Erythroblast (primary cell): Measurements from ENCODE around the gene KLK13.

Experiments
- DNase-seq, 2 experiments: peaks; one replicate each; lab custom pipeline; 2025; lab: John Stamatoyannopoulos, UW
- GATA1 ChIP-seq: IDR thresholded peaks from 2 replicates; pipeline ENCODE4 v1.6.1; 2011; ENCODE audit warnings: low read depth, mild to moderate bottlenecking, control low read depth, low read length, moderate library complexity
- POLR2A ChIP-seq: IDR thresholded peaks from 2 replicates; pipeline ENCODE4 v1.6.1; 2011; ENCODE audit warnings: mild to moderate bottlenecking, low read length

The KLK13 gene

DNA sequence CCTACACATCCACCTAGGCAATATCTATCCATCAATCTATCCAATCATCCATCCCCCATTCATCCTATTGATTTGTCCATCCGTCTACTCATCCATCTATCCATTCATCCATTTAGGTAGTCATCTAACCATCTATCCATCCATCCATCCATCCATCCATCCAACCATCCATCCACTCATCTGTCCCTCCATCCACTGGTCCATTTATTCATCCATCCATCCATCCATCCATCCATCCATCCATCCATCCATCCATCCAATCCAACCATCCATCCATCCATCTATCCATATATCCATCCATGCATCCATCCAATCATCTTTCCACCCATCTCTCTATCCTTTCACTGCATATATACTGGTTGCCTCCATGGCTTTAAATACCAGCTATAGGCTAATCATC, 3.9 kb downstream of the KLK13 start:
- TF ChIP-seq POLR2A: no peak
- no peak for TF ChIP-seq GATA1

GRCh38 chr19:51060336-51060735, 4.6 kb downstream of the KLK13 start:
- no peak for DNase-seq
- TF ChIP-seq GATA1 (no peak), POLR2A (no peak)

More for the DNA sequence above, 3.9 kb downstream of the KLK13 start:
- no peak for DNase-seq

- DNase-seq: no peak
- TF ChIP-seq GATA1 (no peak), POLR2A (no peak)
Measured at GRCh38 chr19:51059715-51060114, 5.2 kb downstream of the KLK13 start.

DNA sequence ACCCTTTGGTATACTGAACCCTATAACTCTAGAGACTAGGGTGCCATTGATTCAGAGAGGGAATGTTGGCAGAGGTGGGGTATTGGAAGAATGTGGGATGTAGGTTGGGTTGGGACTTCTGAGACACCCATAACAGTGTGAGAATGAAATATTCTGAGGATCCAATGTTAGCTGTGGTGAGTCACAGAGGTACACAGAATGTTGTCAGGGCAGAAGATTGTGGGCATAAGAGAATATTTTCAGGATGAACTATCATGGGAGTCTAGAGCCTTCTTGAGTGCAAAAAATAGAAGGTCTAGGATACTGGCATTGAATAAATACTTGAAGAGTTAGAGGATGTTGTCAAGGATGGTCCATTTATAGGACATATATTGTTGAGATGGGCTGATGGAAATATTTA, 9.0 kb downstream of the KLK13 start:
- TF ChIP-seq POLR2A (no peak), GATA1 (no peak)
- DNase-seq: no peak

- no peak for TF ChIP-seq POLR2A
- TF ChIP-seq GATA1: no peak
- no peak for DNase-seq
Measured at GRCh38 chr19:51047031-51047335, 17.9 kb downstream of the KLK13 start.

DNA sequence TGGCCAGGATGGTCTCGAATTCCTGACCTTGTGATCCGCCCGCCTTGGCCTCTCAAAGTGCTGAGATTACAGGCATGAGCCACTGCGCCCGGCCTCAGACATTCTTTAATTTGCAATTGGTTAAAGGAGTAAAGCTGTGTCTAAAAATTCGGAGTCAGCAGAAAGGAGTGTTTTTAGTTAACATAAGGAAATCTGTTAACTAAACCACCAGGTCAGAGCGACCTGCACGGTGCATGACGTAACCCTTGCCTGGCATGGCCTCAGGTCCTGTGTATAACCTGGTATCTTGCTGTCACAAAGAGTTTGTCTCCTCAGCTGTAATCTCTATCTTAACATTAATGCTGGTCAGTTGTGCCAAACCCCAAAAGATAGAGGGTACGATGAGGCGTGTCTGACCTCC, 20.6 kb downstream of the KLK13 start:
- TF ChIP-seq POLR2A (no peak), GATA1 (no peak)
- DNase-seq: no peak

GRCh38 chr19:51043497-51043896, 21.4 kb downstream of the KLK13 start:
- no peak for TF ChIP-seq GATA1
- no peak for TF ChIP-seq POLR2A
- DNase-seq: no peak

- DNase-seq: no peak
- TF ChIP-seq POLR2A (no peak), GATA1 (no peak)
Measured at GRCh38 chr19:51040151-51040550, 24.7 kb downstream of the KLK13 start.

DNA sequence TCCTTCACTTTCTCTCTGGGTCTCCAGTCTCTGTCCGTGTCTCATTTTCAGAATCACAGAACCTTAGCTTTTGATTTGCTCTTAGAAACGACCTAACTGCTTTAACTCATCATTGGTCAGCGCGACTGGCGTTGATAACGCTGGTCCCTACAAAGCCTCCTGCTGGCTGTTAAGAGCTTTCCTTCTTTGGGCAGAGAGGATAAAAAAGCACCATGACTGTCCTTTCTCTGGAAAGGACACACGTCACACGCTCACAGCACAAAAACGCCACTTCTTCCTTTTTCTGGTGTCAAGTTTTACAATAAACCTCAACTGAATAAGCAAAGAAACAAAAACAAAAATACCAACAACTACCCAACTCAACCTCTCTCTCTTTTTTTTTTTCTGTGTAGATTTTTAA, 28.4 kb downstream of the KLK13 start:
- no peak for DNase-seq

DNA sequence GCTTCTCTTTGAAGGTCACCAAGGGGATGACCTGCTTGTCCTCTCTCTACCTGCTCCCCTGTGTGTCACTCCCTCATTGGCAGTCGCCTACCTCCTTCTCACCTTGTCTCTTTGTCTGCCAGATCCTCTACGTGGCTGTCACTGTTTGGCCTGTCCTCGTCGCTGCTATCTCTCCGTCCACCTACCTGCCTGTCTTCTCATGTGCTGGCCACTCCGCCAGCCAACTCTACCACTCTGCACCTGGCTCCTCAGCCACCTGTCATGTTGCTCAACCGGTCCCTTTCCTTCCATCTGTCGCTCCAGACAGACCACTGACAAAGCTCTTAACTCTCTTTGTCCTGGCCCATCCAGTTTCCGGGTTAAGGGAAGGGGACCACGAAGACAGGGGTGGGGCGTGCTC, 30.2 kb downstream of the KLK13 start, which contains the start of gene KLK12:
KLK12 (minus strand) TSS at position 299 of the 400 bp plus-strand sequence. CDS start 381 bp downstream, outside the sequence.
- no peak for DNase-seq
- no peak for TF ChIP-seq POLR2A
- TF ChIP-seq GATA1: no peak

More for the DNA sequence above, 28.4 kb downstream of the KLK13 start:
- TF ChIP-seq POLR2A (no peak), GATA1 (no peak)

- no peak for TF ChIP-seq GATA1
- no peak for TF ChIP-seq POLR2A
- DNase-seq: no peak
Measured at GRCh38 chr19:51031880-51032225, 33.0 kb downstream of the KLK13 start.

GRCh38 chr19:51031220-51031879, 33.5 kb downstream of the KLK13 start:
- no peak for DNase-seq
- TF ChIP-seq POLR2A: no peak
- TF ChIP-seq GATA1: no peak

DNA sequence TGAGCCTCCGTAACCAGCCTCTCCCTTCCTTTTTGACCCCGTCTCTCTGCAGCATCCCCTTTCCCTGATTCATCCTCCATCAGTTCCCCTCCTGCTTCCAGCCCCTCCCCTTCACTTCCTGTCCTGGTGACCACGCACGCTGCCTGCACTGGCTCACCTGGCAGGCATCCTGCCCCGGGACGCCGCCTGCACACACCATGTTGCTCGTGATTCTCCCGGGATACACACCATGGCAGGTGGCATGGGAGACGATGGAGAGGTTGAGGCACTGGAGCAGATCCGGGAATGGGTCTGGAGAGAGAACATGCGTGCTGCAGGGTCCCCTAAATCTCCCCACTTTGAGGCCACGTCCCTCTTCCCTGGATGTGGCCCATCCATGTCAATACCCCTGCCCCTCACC, 34.3 kb downstream of the KLK13 start:
- TF ChIP-seq POLR2A: no peak
- TF ChIP-seq GATA1: no peak

DNA sequence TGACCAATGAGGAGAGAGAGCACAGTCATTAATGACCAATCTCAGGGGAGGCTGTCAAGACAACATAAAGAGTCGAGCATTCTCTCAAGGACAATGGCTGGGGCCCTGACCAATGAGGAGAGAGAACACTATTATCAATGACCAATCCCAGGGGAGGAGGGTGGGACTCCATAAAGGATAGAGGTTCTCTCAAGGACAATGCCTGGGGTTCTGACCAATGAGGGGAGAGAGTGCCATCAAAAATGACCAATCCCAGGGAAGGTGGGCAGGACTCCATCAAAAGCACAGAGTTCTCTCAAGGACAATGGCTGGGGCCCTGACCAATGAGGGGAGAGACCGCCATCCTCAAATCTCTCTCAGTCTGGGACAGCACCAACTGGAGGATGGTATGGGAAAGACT, 35.2 kb downstream of the KLK13 start:
- no peak for DNase-seq
- TF ChIP-seq GATA1: no peak
- no peak for TF ChIP-seq POLR2A

More for the DNA sequence above, 34.3 kb downstream of the KLK13 start:
- DNase-seq: no peak

DNA sequence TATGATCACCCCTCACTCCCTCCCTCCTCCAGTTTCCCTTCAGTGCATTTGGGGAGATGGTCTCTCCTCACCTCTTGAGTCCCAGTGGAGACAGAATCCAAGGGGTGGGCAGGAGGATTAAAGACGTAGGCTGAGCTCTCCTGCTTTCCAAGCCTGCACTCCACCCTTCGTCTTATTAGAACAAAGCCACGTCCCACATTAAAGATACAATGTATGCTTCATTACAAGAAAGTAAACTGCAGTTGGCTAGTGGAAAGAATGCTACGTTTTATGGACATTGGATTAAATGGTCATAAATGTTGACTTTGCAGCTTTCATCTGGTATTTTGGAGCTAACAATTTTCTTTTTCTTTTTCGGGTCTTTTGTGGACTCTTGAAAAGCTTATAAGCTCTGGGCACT, 37.0 kb downstream of the KLK13 start:
- TF ChIP-seq GATA1: no peak
- no peak for TF ChIP-seq POLR2A

More for the DNA sequence above, 37.0 kb downstream of the KLK13 start:
- DNase-seq: no peak
